ENCODE results near the gene GIGYF2.

DNA sequence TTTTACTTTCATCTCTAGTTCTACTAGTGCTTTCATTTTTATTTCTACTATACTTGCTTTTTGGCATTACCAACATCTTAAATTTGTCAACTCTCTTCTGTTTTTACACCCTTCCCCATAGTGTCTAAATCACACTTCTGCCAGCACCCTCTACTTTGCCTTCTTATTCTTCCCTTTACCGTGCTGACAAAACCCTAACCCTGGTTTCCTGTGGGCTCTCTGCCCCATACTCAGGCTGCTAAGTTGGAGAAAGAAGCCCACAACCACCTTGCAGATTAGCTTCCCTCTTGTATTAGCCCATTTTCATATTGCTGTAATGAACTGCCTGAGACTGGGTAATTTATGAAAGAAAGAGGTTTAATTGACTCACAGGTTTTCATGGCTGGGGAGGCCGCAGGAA is 24.8 kb downstream of the GIGYF2 start:
- TF ChIP-seq, protein P1, sequence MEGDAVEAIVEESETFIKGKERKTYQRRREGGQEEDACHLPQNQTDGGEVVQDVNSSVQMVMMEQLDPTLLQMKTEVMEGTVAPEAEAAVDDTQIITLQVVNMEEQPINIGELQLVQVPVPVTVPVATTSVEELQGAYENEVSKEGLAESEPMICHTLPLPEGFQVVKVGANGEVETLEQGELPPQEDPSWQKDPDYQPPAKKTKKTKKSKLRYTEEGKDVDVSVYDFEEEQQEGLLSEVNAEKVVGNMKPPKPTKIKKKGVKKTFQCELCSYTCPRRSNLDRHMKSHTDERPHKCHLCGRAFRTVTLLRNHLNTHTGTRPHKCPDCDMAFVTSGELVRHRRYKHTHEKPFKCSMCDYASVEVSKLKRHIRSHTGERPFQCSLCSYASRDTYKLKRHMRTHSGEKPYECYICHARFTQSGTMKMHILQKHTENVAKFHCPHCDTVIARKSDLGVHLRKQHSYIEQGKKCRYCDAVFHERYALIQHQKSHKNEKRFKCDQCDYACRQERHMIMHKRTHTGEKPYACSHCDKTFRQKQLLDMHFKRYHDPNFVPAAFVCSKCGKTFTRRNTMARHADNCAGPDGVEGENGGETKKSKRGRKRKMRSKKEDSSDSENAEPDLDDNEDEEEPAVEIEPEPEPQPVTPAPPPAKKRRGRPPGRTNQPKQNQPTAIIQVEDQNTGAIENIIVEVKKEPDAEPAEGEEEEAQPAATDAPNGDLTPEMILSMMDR (IDR thresholded peaks at IDR 0.05; ENCODE audit: low read depth, low read length), result no peak
- no peak for TF ChIP-seq EZH2phosphoT487 (IDR thresholded peaks at IDR 0.05; ENCODE audit: low read depth)

All from OCI-LY3 (cell line).